Hematopoietic multipotent progenitor cell treated with erythropoietin and hydrocortisone succinate and interleukin-3 and kit ligand, for 17 days (in vitro differentiated cells): Measurements from ENCODE around the gene SNX7.

Experiments used
- DNase-seq: peaks from one replicate; pipeline ENCODE4 v3.0.0-alpha.2; 2015; ENCODE audit warnings: low spot score

Gene SNX7

GRCh38 chr1:98697781-98698180, 36.3 kb downstream of the SNX7 start:
- no peak for DNase-seq

- DNase-seq, result no peak
Observed at GRCh38 chr1:98698625-98699024, 37.1 kb downstream of the SNX7 start.

GRCh38 chr1:98700228-98700627, 38.7 kb downstream of the SNX7 start:
- no peak for DNase-seq

GRCh38 chr1:98702976-98703375, 41.5 kb downstream of the SNX7 start:
- no peak for DNase-seq

GRCh38 chr1:98704474-98704873, 43.0 kb downstream of the SNX7 start:
- DNase-seq, result no peak

- DNase-seq, result no peak
Observed at GRCh38 chr1:98704971-98705370, 43.5 kb downstream of the SNX7 start.

- DNase-seq, result no peak
Observed at GRCh38 chr1:98705591-98705990, 44.1 kb downstream of the SNX7 start.

- DNase-seq, result no peak
Observed at GRCh38 chr1:98706173-98706843, 44.8 kb downstream of the SNX7 start.

- no peak for DNase-seq
Observed at GRCh38 chr1:98707556-98707955, 46.0 kb downstream of the SNX7 start.

- DNase-seq, result no peak
Observed at GRCh38 chr1:98709906-98710305, 48.4 kb downstream of the SNX7 start.

GRCh38 chr1:98723574-98723973, 62.1 kb downstream of the SNX7 start:
- no peak for DNase-seq

GRCh38 chr1:98732985-98733781, 71.7 kb downstream of the SNX7 start:
- DNase-seq, result no peak

- no peak for DNase-seq
Observed at GRCh38 chr1:98733782-98734112, 72.2 kb downstream of the SNX7 start.

GRCh38 chr1:98735756-98736155, 74.2 kb downstream of the SNX7 start:
- no peak for DNase-seq

- no peak for DNase-seq
Observed at GRCh38 chr1:98737835-98738234, 76.3 kb downstream of the SNX7 start.

- no peak for DNase-seq
Observed at GRCh38 chr1:98739762-98740161, 78.2 kb downstream of the SNX7 start.

GRCh38 chr1:98741164-98741563, 79.6 kb downstream of the SNX7 start:
- no peak for DNase-seq

- no peak for DNase-seq
Observed at GRCh38 chr1:98749152-98749756, 87.7 kb downstream of the SNX7 start.

GRCh38 chr1:98754176-98754575, 92.7 kb downstream of the SNX7 start:
- no peak for DNase-seq

GRCh38 chr1:98761219-98761865, 99.8 kb downstream of the SNX7 start:
- no peak for DNase-seq

- no peak for DNase-seq
Observed at GRCh38 chr1:98763488-98764150, 102.1 kb downstream of the SNX7 start.

GRCh38 chr1:98764485-98764884, 103.0 kb downstream of the SNX7 start:
- no peak for DNase-seq
